ENCODE measurements around the gene JUNB. TPM values are rescaled to one million over a fixed set of nuclear protein-coding genes. Genes with fewer than 3 reads are reported as not detected.

JUNB gene
- total and polyA plus RNA-seq, 2 of the 13 experiments (the other 11 are each of a cell fraction or from before 2014, with no cell fraction given): 7.7 to 8.2 TPM

DNA sequence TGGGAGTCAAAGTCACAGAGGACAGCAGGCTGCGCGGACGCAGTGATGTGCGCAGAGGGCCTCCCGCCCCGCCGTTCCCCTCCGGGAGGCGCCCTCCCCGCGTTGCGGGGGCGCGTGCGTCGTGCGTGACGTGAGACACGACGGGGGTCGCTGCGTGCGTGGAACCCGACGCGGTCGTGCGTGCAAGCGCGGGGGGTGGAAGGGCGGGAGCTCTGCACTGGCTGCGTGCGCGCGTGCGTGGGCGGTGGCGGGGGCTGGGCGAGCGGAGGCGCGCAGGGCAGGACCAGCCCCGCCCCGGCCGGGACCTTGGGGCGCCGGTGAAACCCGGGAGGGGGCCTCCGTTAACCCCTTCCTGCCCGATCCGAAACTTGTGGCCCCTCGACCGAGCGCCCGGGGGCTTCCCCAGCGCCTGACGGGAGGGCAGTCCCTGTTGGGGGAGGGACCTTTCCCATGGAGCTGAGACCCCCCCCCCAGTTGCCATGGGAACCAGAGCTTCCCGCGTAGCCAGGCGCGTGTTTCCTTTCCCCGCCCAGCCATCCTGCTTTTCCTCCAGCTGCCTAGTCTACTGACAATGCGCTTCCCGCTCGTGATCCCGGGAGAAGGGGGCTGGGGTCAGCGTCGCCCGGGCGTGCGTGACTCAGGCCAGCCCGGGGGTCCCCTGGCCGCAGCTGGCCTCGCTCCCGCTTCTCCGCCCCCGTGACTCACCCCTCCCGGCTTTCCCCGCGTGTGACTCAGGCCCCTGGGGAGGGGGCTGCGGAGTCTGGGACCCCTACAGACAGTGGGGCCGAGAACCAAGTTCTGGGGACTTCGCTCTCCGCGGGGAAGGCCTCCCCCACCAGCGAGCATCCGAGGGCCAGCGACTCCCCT is 8.6 kb upstream of the JUNB start (continued):
- TF ChIP-seq HIVEP1 (CRISPR knock-in tag; IDR thresholded peaks at IDR 0.05) (peak; percentile 57; the same call in 1 of the 2 replicates), RBFOX2 (IDR thresholded peaks at IDR 0.05; ENCODE audit: low read depth, low read length) (0 out of 2 replicates have a peak, but pooled peaks have one; percentile 25), ZNF772 (CRISPR knock-in tag; IDR thresholded peaks at IDR 0.05) (0 out of 2 replicates have a peak, but pooled peaks have one; percentile 48), ZMYM2 (CRISPR knock-in tag; IDR thresholded peaks at IDR 0.05) (0 out of 2 replicates have a peak, but pooled peaks have one; percentile 34), ZBTB1 (CRISPR knock-in tag; IDR thresholded peaks at IDR 0.05; ENCODE audit: borderline replicate concordance) (peak; percentile 77; the same call in 1 of the 2 replicates), MXI1 (IDR thresholded peaks at IDR 0.05; ENCODE audit: borderline replicate concordance, low read depth, low read length) (peak; percentile 52; the same call in 1 of the 3 replicates), ZNF768 (CRISPR knock-in tag; IDR thresholded peaks at IDR 0.05) (peak; percentile 50), RFX3 (CRISPR knock-in tag; IDR thresholded peaks at IDR 0.05) (peak; percentile 74), PCBP2 (optimal IDR thresholded peaks at IDR 0.05; ENCODE audit: low read depth, low read length, poor library complexity, severe bottlenecking) (no peak), HNRNPLL (IDR thresholded peaks at IDR 0.05; ENCODE audit: low read depth, low read length, poor library complexity, severe bottlenecking) (peak; percentile 76), EEA1 (CRISPR knock-in tag; IDR thresholded peaks at IDR 0.05; ENCODE audit: borderline replicate concordance) (peak; percentile 72; the same call in 1 of the 2 replicates), HOXA3 (CRISPR knock-in tag; IDR thresholded peaks at IDR 0.05) (peak; percentile 32; the same call in 1 of the 2 replicates), CC2D1A (CRISPR knock-in tag; IDR thresholded peaks at IDR 0.05) (no peak), SP1 (IDR thresholded peaks at IDR 0.05) (no peak), SP1 (CRISPR knock-in tag; IDR thresholded peaks at IDR 0.05) (peak; percentile 46), TAF1 (CRISPR knock-in tag; IDR thresholded peaks at IDR 0.05) (peak; percentile 11; the same call in 1 of the 2 replicates), ZFY (CRISPR knock-in tag; IDR thresholded peaks at IDR 0.05) (peak; percentile 33; the same call in 1 of the 2 replicates), DNMT1 (CRISPR knock-in tag; IDR thresholded peaks at IDR 0.05) (peak; percentile 71; the same call in 1 of the 2 replicates), ZNF839 (CRISPR knock-in tag; IDR thresholded peaks at IDR 0.05; ENCODE audit: borderline replicate concordance) (no peak), ZFP62 (CRISPR knock-in tag; IDR thresholded peaks at IDR 0.05) (no peak)
- TF ChIP-seq, protein P1, sequence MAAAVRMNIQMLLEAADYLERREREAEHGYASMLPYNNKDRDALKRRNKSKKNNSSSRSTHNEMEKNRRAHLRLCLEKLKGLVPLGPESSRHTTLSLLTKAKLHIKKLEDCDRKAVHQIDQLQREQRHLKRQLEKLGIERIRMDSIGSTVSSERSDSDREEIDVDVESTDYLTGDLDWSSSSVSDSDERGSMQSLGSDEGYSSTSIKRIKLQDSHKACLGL (CRISPR knock-in tag; IDR thresholded peaks at IDR 0.05): peak; percentile 69; the same call in 1 of the 2 replicates
- TF ChIP-seq, protein P2, sequence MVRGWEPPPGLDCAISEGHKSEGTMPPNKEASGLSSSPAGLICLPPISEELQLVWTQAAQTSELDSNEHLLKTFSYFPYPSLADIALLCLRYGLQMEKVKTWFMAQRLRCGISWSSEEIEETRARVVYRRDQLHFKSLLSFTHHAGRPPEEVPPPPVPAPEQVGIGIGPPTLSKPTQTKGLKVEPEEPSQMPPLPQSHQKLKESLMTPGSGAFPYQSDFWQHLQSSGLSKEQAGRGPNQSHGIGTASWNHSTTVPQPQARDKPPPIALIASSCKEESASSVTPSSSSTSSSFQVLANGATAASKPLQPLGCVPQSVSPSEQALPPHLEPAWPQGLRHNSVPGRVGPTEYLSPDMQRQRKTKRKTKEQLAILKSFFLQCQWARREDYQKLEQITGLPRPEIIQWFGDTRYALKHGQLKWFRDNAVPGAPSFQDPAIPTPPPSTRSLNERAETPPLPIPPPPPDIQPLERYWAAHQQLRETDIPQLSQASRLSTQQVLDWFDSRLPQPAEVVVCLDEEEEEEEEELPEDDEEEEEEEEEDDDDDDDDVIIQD (CRISPR knock-in tag; IDR thresholded peaks at IDR 0.05; ENCODE audit: low read depth): no peak
- TF ChIP-seq, protein P3, sequence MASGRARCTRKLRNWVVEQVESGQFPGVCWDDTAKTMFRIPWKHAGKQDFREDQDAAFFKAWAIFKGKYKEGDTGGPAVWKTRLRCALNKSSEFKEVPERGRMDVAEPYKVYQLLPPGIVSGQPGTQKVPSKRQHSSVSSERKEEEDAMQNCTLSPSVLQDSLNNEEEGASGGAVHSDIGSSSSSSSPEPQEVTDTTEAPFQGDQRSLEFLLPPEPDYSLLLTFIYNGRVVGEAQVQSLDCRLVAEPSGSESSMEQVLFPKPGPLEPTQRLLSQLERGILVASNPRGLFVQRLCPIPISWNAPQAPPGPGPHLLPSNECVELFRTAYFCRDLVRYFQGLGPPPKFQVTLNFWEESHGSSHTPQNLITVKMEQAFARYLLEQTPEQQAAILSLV (CRISPR knock-in tag; IDR thresholded peaks at IDR 0.05; ENCODE audit: borderline replicate concordance): peak; percentile 59; the same call in 1 of the 2 replicates
- TF ChIP-seq, protein P4, sequence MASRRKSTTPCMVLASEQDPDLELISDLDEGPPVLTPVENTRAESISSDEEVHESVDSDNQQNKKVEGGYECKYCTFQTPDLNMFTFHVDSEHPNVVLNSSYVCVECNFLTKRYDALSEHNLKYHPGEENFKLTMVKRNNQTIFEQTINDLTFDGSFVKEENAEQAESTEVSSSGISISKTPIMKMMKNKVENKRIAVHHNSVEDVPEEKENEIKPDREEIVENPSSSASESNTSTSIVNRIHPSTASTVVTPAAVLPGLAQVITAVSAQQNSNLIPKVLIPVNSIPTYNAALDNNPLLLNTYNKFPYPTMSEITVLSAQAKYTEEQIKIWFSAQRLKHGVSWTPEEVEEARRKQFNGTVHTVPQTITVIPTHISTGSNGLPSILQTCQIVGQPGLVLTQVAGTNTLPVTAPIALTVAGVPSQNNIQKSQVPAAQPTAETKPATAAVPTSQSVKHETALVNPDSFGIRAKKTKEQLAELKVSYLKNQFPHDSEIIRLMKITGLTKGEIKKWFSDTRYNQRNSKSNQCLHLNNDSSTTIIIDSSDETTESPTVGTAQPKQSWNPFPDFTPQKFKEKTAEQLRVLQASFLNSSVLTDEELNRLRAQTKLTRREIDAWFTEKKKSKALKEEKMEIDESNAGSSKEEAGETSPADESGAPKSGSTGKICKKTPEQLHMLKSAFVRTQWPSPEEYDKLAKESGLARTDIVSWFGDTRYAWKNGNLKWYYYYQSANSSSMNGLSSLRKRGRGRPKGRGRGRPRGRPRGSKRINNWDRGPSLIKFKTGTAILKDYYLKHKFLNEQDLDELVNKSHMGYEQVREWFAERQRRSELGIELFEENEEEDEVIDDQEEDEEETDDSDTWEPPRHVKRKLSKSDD (CRISPR knock-in tag; IDR thresholded peaks at IDR 0.05; ENCODE audit: low read depth): peak; percentile 22; the same call in 1 of the 2 replicates

Measured in HepG2 (cell line).